AG09319 (cell line): Measurements from ENCODE around the gene LANCL2.
"Not testable (repeated sequence)": the region's sequence is repeated elsewhere in the genome, so short reads cannot be mapped to it uniquely, and the experiment has no call there.

Experiments used
- DNase-seq: peaks from one replicate; pipeline ENCODE4 v3.0.0-alpha.2; 2010; ENCODE audit warnings: low read depth; ENCODE audit errors: extremely low read depth
- TF ChIP-seq, protein P1 (sequence below): IDR thresholded peaks from 2 replicates; pipeline ENCODE4 v1.5.1; 2011; ENCODE audit warnings: low read depth, mild to moderate bottlenecking, inconsistent platforms, low read length, moderate library complexity

The LANCL2 gene

DNA sequence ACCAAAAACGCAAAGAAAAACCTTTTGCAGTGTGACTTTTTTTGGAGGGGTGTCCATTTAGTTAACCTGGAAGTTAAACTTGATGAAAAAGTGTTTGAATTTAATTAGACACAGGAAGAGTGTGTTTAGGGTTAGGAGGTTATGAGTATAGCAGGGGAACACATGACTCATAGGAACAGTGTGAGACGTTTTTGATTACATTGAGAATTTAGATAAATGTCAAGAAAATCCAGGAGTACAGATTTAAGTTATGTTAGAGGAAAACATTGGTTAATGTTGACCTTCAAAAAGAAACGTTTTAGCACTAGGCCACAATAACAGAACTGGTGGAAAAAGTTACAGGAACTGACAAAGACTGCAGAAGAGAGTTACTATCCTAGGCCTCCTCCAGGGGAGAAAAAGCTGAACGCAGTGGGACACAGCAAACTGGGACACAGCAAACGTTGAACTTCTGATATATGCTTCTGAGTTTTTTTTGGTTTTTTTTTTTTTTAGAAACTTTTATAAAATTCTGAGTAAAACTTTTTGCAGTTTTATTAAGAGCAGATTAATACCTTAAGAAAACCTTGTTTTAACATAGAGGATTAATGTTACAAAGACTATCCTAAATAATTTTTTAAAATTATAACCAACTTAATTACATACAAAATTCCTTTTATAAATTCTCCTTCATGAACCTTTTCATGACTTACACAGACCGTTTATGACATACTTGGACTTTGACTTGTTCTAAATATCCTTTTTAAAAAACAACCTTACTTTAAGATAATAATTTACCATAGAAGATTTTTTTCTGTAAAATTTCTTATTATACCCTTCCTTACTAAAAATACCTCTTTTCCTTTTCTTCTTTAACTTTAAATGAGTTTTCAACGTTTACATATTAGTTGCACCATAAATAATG is 22.2 kb downstream of the LANCL2 start:
- DNase-seq, result no peak
- TF ChIP-seq, protein P1, sequence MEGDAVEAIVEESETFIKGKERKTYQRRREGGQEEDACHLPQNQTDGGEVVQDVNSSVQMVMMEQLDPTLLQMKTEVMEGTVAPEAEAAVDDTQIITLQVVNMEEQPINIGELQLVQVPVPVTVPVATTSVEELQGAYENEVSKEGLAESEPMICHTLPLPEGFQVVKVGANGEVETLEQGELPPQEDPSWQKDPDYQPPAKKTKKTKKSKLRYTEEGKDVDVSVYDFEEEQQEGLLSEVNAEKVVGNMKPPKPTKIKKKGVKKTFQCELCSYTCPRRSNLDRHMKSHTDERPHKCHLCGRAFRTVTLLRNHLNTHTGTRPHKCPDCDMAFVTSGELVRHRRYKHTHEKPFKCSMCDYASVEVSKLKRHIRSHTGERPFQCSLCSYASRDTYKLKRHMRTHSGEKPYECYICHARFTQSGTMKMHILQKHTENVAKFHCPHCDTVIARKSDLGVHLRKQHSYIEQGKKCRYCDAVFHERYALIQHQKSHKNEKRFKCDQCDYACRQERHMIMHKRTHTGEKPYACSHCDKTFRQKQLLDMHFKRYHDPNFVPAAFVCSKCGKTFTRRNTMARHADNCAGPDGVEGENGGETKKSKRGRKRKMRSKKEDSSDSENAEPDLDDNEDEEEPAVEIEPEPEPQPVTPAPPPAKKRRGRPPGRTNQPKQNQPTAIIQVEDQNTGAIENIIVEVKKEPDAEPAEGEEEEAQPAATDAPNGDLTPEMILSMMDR, result no peak

DNA sequence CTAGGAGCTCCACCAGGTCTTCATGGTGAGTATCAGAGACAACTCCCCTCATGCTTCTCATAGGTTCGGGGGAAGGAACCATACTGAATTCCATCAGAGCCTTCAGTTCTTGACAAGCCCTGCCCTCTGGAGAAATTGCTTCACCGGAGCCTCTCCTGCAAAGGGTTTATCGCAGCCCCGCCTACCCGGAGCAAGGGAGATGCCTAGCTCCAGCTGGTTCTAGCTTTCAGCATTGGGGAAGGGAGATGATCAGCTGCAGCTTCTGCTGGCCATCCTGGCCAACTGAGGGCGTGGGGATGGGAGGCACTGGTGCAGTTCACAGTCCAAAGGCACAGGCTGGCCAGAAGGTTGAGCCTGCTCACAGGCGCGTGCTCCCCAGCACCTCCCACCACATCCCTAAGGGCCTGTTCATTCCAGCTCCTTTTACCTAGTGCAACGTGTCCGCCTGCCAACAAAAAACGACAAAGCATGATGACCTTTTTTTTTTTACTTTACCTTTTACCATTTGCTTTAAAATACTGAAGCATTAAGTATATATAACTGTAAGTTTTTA is 31.2 kb downstream of the LANCL2 start:
- TF ChIP-seq, protein P1, result no peak
- DNase-seq, result no peak

GRCh38 chr7:55397617-55398016 is 32.5 kb downstream of the LANCL2 start:
- no peak for DNase-seq
- TF ChIP-seq, protein P1, result no peak

DNA sequence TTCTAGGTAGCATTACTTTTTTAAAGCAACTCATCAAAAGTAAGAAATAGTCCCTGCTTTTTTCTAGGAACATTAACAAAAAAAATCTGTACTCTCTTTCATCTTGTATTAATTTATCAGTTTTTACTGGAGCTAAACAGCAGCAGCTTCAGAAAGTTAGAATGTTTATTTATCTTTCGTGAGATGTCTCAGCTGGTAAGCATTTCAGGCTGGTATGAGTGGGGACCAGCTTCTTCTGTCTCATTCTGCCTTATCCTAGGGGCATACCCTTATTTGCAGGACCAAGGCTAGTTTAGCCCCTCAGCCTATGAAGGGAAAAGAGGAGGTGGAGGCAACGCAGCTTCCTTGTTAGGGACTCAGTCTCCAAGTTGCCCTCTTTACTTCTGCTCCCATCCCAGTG is 35.1 kb downstream of the LANCL2 start:
- TF ChIP-seq, protein P1, result no peak
- DNase-seq, result no peak

DNA sequence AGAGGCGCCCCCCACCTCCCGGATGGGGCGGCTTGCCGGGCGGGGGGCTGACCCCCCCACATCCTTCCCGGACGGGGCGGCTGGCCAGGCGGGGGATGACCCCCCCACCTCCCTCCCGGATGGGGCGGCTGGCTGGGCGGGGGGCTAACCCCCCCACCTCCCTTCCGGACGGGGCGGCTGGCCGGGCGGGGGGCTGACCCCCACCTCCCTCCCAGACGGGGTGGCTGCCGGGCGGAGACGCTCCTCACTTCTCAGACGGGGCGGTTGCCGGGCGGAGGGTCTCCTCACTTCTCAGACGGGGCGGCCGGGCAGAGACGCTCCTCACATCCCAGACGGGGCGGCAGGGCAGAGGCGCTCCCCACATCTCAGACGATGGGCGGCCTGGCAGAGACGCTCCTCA is 37.4 kb downstream of the LANCL2 start:
- DNase-seq, result not testable (repeated sequence)

- TF ChIP-seq, protein P1, result no peak
- DNase-seq, result no peak
Measured at GRCh38 chr7:55405856-55406541, 40.9 kb downstream of the LANCL2 start.

GRCh38 chr7:55409482-55410225 is 44.5 kb downstream of the LANCL2 start:
- DNase-seq, result no peak
- TF ChIP-seq, protein P1, result no peak; the same call in none of the 2 replicates
